Pancreas (tissue), 10 donors: Measurements from ENCODE around the gene FAM120A. TPM values are rescaled to one million over a fixed set of nuclear protein-coding genes. Genes with fewer than 3 reads are reported as not detected.

ENCODE experiments used
- ATAC-seq, 4 donors: fragments of 200-7000 bp; cut with Tn5 transposase; one replicate each; pipeline versions ENCODE4 v1.8.0 to v1.9.1; 2020; ENCODE audit warnings: mild to moderate bottlenecking in 4 of 4, moderate library complexity in 4 of 4
- DNase-seq, 6 donors: peaks; one replicate each; pipeline ENCODE4 v3.0.0-alpha.2; 2020
- FAIRE-seq: peaks from 2 replicates; lab custom pipeline; 2012; peaks lifted over from hg19 to GRCh38; lab: Jason Lieb, UNC
- H3K27ac ChIP-seq, 4 donors: fragments of 200-600 bp; sonication (generic); 1 replicate in 3 of 4; 2 replicates in 1 of 4; pipeline versions ENCODE4 v1.5.0 to v1.8.0; 2020
- H3K27me3 ChIP-seq, 4 donors: fragments of 200-600 bp; one replicate each; pipeline ENCODE4 v1.8.0; 2021
- H3K36me3 ChIP-seq, 3 donors: fragments of 200-600 bp; sonication (generic) in 1 of 3; one replicate each; pipeline versions ENCODE4 v1.5.0 to v1.8.0; 2020 to 2021
- H3K4me1 ChIP-seq, 3 donors: fragments of 200-600 bp; one replicate each; pipeline ENCODE4 v1.8.0; 2021
- H3K4me3 ChIP-seq, 4 donors: fragments of 200-600 bp; sonication (generic) in 2 of 4; one replicate each; pipeline versions ENCODE4 v1.5.0 to v1.8.0; 2020 to 2021
- H3K9me3 ChIP-seq, 4 donors: fragments of 200-600 bp; one replicate each; pipeline ENCODE4 v1.8.0; 2021
- CTCF ChIP-seq, 4 donors: fragments of 200-600 bp; sonication (generic) in 3 of 4; IDR thresholded peaks; one replicate each; pipeline versions ENCODE4 v1.5.0 to v1.8.0; 2021; ENCODE audit warnings: antibody characterized with exemption in 4 of 4
- WGBS, 2 donors: extraction: QIAGEN DNeasy Blood & Tissue Kit; methylation state at CpG; one replicate each; pipeline ENCODE4 v1.1.7; 2013; 5-methylcytosine and 5-hydroxymethylcytosine counted together
- intact Hi-C, 3 donors: fragments of 100-400 bp; cut with DNase I; formaldehyde crosslinking; loops; one replicate each; pipeline versions ENCODE4 v1.11.1 to v1.14.2; 2022
- microRNA-seq, 2 donors: library from miRNA; unstranded; fragments of <30 nt; microRNA quantifications; one replicate each; pipeline versions ENCODE4 to v1.1.0, GENCODE V29; 2019 to 2020
- polyA plus RNA-seq, 2 donors: library from polyadenylated mRNA; stranded (reverse); fragments of 200-250 nt; gene quantifications; one replicate each; pipeline ENCODE4 v1.2.3, GENCODE V29; 2013
- total RNA-seq, 6 donors: library from RNA; stranded (reverse); fragmentation: NEBNext Ultra II Directional in 4 of 6; extraction: Animal tissue kit (Norgen Biotek cat#: 25700) in 4 of 6; gene quantifications; one replicate each; pipeline versions ENCODE4 v1.2.1 to v1.2.4, GENCODE V29; 2021 to 2023
- donor health status: healthy with polysubstance abuse.
- donor health status: DM: no; HTN: no; CAD: no; lungs with moderate emphysema.
- donor health status: DM: no; HTN: no; CAD: no.
- donor health status: control.
- donor health status: control.
- donor health status: Bipolar disorder and iron deficiency.
- donor health status: DM: yes; HTN: yes; CAD: no.
- donor health status: DM: no; HTN: no; CAD: no.
- donor health status: DM: no; HTN: no; CAD: no.
- donor health status: DM: yes; HTN: yes; CAD: no.

FAM120A gene
- total and polyA plus RNA-seq, 8 donors = 24.2 to 66.4 (median 54.0) TPM

- no peaks in the 10 kb centered on the region for H3K27me3 ChIP-seq
- ATAC-seq (no peak), FAIRE-seq (no peak), DNase-seq (no peak)
- intact Hi-C loops = no loop called here
- TF ChIP-seq CTCF (IDR thresholded peaks at IDR 0.05) = no peak
- no peak overlapping the region for H3K4me3 ChIP-seq
- WGBS, 2 donors = 54 to 84% methylated on average over 3 of the region's 3 CpGs
- H3K27ac ChIP-seq = no peak overlapping the region
- H3K9me3 ChIP-seq = no peaks in the 10 kb centered on the region
- no peaks in the 10 kb centered on the region for H3K36me3 ChIP-seq
- peaks cover 0 to 4% (median 0%) of the 10 kb centered on the region in 3 donors for H3K4me1 ChIP-seq
These were observed 162.3 kb downstream of the FAM120A start for GRCh38 chr9:93613791-93614190.

GRCh38 chr9:93614830-93615468 lies 163.5 kb downstream of the FAM120A start:
- Histone ChIP-seq H3K4me3 (no peak overlapping the region), H3K9me3 (no peaks in the 10 kb centered on the region), H3K27me3 (no peaks in the 10 kb centered on the region), H3K27ac (no peak overlapping the region), H3K4me1 (peaks cover 0 to 4% (median 0%) of the 10 kb centered on the region in 3 donors), H3K36me3 (no peaks in the 10 kb centered on the region)
- TF ChIP-seq CTCF (IDR thresholded peaks at IDR 0.05) = no peak
- DNase-seq (no peak), FAIRE-seq (no peak), ATAC-seq (no peak)
- WGBS, 2 donors = 86% methylated on average over 5 of the region's 5 CpGs
- intact Hi-C loops = no loop called here

Small RNAs within 50 kb of the gene (microRNA-seq; reads per million reads assigned to microRNA genes)
- gene MIR548AU = 0 reads per million in 2 donors

Other genes with a start within 250 kb of the FAM120A start
- gene FAM120AOS, start 1.9 kb downstream of the FAM120A start, total RNA-seq = 10 to 100 TPM; 18.0 to 26.9 (median 21.3) TPM
- gene FAM120AOS, start 1.9 kb downstream of the FAM120A start, polyA plus RNA-seq = 10 to 100 TPM; 15.7 to 28.1 TPM
- gene PHF2, start 124.9 kb downstream of the FAM120A start, total RNA-seq = 10 to 100 TPM; 10.8 to 16.7 (median 11.9) TPM
- 10 to 100 TPM; 17.8 to 24.8 TPM for gene PHF2, start 124.9 kb downstream of the FAM120A start, polyA plus RNA-seq